Osteoblast (primary cell): ENCODE measurements around the gene OR52I2. TPM values are rescaled to one million over a fixed set of nuclear protein-coding genes. Genes with fewer than 3 reads are reported as not detected.

ENCODE experiments used
- DNase-seq: peaks from one replicate; pipeline ENCODE4 v3.0.0; 2011; ENCODE audit warnings: low spot score, mixed read lengths; ENCODE audit not compliant: insufficient read length; ENCODE audit errors: missing footprints
- H2AFZ ChIP-seq: 2 replicates; pipeline ENCODE4 v1.6.0; 2011; ENCODE audit warnings: mild to moderate bottlenecking, low read length
- H3K27ac ChIP-seq: 2 replicates; pipeline ENCODE4 v1.5.1; 2011; ENCODE audit warnings: mild to moderate bottlenecking, low read depth, low read length, moderate library complexity
- H3K27me3 ChIP-seq: 2 replicates; pipeline ENCODE4 v1.6.0; 2012; ENCODE audit warnings: mild to moderate bottlenecking, control low read depth, inconsistent platforms, low read length, moderate library complexity; ENCODE audit not compliant: insufficient read depth
- H3K36me3 ChIP-seq: 2 replicates; pipeline ENCODE4 v1.5.1; 2011; ENCODE audit warnings: mild to moderate bottlenecking, low read length, control low read depth, moderate library complexity; ENCODE audit not compliant: insufficient read depth
- H3K4me1 ChIP-seq: 2 replicates; pipeline ENCODE4 v1.5.1; 2011; ENCODE audit warnings: mild to moderate bottlenecking, low read length, control low read depth, moderate library complexity; ENCODE audit not compliant: insufficient read depth
- H3K4me2 ChIP-seq: 2 replicates; pipeline ENCODE4 v1.6.0; 2011; ENCODE audit warnings: mild to moderate bottlenecking, low read length; ENCODE audit not compliant: insufficient read depth
- H3K4me3 ChIP-seq: fragments of 200-600 bp; sonication (generic); 3 replicates; pipeline ENCODE4 v1.5.1; 2012; ENCODE audit warnings: mild to moderate bottlenecking, low read length, inconsistent platforms; ENCODE audit not compliant: insufficient read depth
- H3K79me2 ChIP-seq: 2 replicates; pipeline ENCODE4 v1.6.0; 2012; ENCODE audit warnings: mild to moderate bottlenecking, low read length, control low read depth, inconsistent platforms; ENCODE audit not compliant: insufficient read depth
- H3K9me3 ChIP-seq: 2 replicates; pipeline ENCODE4 v1.5.1; 2011; ENCODE audit warnings: low read depth, low read length, control low read depth
- H4K20me1 ChIP-seq: 2 replicates; pipeline ENCODE4 v1.6.0; 2012; ENCODE audit warnings: mild to moderate bottlenecking, low read length, control low read depth; ENCODE audit not compliant: insufficient read depth
- total RNA-seq: library from RNA; depleted of rRNA; stranded (reverse); fragments of >200 nt; gene quantifications from 2 replicates; pipeline ENCODE4 v1.2.3, GENCODE V29; 2012
- TF ChIP-seq, protein P1 (sequence below): IDR thresholded peaks from 2 replicates; pipeline ENCODE4 v1.5.1; 2011; ENCODE audit warnings: mild to moderate bottlenecking, low read depth, low read length, moderate library complexity; ENCODE audit errors: extremely low read depth

OR52I2 gene
- total RNA-seq, 1 donor, result not detected

GRCh38 chr11:4636962-4637661 lies 55.6 kb downstream of the OR52I2 start, which contains the start of gene OR51D1:
Gene OR51D1, plus strand, starts transcription at chr11:4637477. Its CDS starts 2,314 bp downstream, at chr11:4639791.
- peak; percentile 80 for DNase-seq
- Histone ChIP-seq H3K4me1 (no peaks in the 10 kb centered on the region), H3K4me2 (peak within 1 kb of the TSS; percentile 74), H3K4me3 (peak within 1 kb of the TSS; percentile 38), H4K20me1 (no peaks in the 10 kb centered on the region), H3K9me3 (no peaks in the 10 kb centered on the region), H3K79me2 (no peaks in the 10 kb centered on the region), H3K27me3 (peaks cover 5% of the 10 kb centered on the region), H3K36me3 (no peaks in the 10 kb centered on the region), H2AFZ (peak within 1 kb of the TSS; percentile 74), H3K27ac (no peak within 1 kb of the TSS)
- TF ChIP-seq, protein P1, sequence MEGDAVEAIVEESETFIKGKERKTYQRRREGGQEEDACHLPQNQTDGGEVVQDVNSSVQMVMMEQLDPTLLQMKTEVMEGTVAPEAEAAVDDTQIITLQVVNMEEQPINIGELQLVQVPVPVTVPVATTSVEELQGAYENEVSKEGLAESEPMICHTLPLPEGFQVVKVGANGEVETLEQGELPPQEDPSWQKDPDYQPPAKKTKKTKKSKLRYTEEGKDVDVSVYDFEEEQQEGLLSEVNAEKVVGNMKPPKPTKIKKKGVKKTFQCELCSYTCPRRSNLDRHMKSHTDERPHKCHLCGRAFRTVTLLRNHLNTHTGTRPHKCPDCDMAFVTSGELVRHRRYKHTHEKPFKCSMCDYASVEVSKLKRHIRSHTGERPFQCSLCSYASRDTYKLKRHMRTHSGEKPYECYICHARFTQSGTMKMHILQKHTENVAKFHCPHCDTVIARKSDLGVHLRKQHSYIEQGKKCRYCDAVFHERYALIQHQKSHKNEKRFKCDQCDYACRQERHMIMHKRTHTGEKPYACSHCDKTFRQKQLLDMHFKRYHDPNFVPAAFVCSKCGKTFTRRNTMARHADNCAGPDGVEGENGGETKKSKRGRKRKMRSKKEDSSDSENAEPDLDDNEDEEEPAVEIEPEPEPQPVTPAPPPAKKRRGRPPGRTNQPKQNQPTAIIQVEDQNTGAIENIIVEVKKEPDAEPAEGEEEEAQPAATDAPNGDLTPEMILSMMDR, result peak; percentile 90

- Histone ChIP-seq H3K4me2 (no peak overlapping the region), H4K20me1 (no peaks in the 10 kb centered on the region), H2AFZ (no peak overlapping the region), H3K4me3 (no peak overlapping the region), H3K27ac (no peak overlapping the region), H3K27me3 (peaks cover 5% of the 10 kb centered on the region), H3K9me3 (no peaks in the 10 kb centered on the region), H3K79me2 (no peaks in the 10 kb centered on the region), H3K4me1 (no peaks in the 10 kb centered on the region), H3K36me3 (no peaks in the 10 kb centered on the region)
- TF ChIP-seq, protein P1, result no peak
- DNase-seq, result no peak
Measured at GRCh38 chr11:4637662-4638047, 56.1 kb downstream of the OR52I2 start.

GRCh38 chr11:4639931-4640330 lies 58.4 kb downstream of the OR52I2 start:
- H3K27me3 ChIP-seq, result peaks cover 5% of the 10 kb centered on the region
- H3K4me2 ChIP-seq, result no peak overlapping the region
- no peaks in the 10 kb centered on the region for H3K79me2 ChIP-seq
- TF ChIP-seq, protein P1, result no peak
- no peaks in the 10 kb centered on the region for H3K4me1 ChIP-seq
- no peaks in the 10 kb centered on the region for H3K36me3 ChIP-seq
- no peaks in the 10 kb centered on the region for H3K9me3 ChIP-seq
- DNase-seq, result no peak
- no peak overlapping the region for H3K4me3 ChIP-seq
- no peak overlapping the region for H2AFZ ChIP-seq
- no peak overlapping the region for H3K27ac ChIP-seq
- H4K20me1 ChIP-seq, result no peaks in the 10 kb centered on the region

DNA sequence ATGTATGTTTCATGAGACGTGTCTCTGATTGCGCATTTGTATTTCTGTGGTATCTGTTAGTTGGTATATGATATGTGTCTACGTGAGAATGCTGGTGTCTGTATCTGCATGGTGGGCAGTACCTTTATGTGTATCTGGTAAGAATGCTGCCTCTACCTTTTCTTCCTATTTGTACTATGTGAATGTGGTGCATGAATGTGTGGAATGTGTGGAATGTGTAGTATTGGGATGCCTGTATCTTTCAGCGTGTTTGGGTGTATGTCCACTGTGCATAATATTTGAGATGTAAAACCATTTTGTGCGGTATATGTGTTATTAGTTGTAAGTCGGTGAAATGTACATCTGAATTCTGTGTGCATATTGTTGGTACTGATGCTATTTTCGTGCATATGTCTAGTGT lies 60.0 kb downstream of the OR52I2 start:
- Histone ChIP-seq H4K20me1 (no peaks in the 10 kb centered on the region), H2AFZ (no peak overlapping the region), H3K4me1 (no peaks in the 10 kb centered on the region), H3K4me2 (no peak overlapping the region), H3K36me3 (no peaks in the 10 kb centered on the region), H3K9me3 (no peaks in the 10 kb centered on the region), H3K27ac (no peak overlapping the region), H3K27me3 (peaks cover 5% of the 10 kb centered on the region), H3K79me2 (no peaks in the 10 kb centered on the region), H3K4me3 (no peak overlapping the region)
- no peak for DNase-seq
- TF ChIP-seq, protein P1, result no peak
